ENCODE measurements around the gene GAS6.

Gene GAS6

GRCh38 chr13:113802761-113803160 lies 61.1 kb downstream of the GAS6 start:
- TF ChIP-seq EZH2 (IDR thresholded peaks at IDR 0.05; ENCODE audit: borderline replicate concordance, low read depth, low read length, severe bottlenecking) = no peak
- TF ChIP-seq CTCF (IDR thresholded peaks at IDR 0.05; ENCODE audit: borderline replicate concordance, extremely low read depth, low read length, poor library complexity, severe bottlenecking) = no peak
- H3K9me3 ChIP-seq (ENCODE audit: insufficient read depth, low read length, severe bottlenecking) = peaks cover 3% of the 10 kb centered on the region
- H3K79me2 ChIP-seq (ENCODE audit: insufficient read depth, low read length) = no peaks in the 10 kb centered on the region
- DNase-seq (no peak), ATAC-seq (ENCODE audit: insufficient read depth, low read depth) (no peak)
- H3K9ac ChIP-seq (ENCODE audit: low read depth, low read length) = no peak overlapping the region
- no peaks in the 10 kb centered on the region for H3K36me3 ChIP-seq (ENCODE audit: insufficient read depth, low read length)
- no peak overlapping the region for H3K4me3 ChIP-seq (ENCODE audit: low read depth in 1 of 2, low read length in 2 of 2)
- no peaks in the 10 kb centered on the region for H3K27me3 ChIP-seq (ENCODE audit: insufficient read depth, low read length, poor library complexity)
- no peak overlapping the region for H3K4me2 ChIP-seq (ENCODE audit: insufficient read depth, low read length)
- H3K4me1 ChIP-seq (ENCODE audit: insufficient read depth, low read length) = no peaks in the 10 kb centered on the region
- H4K20me1 ChIP-seq (ENCODE audit: insufficient read depth, low read length) = peaks cover 8% of the 10 kb centered on the region
- H3K27ac ChIP-seq (ENCODE audit: low read length) = no peak overlapping the region
- H2AFZ ChIP-seq (ENCODE audit: low read depth, low read length) = no peak overlapping the region

GRCh38 chr13:113802090-113802531 lies 61.8 kb downstream of the GAS6 start:
- DNase-seq (no peak), ATAC-seq (ENCODE audit: insufficient read depth, low read depth) (no peak)
- Histone ChIP-seq H4K20me1 (ENCODE audit: insufficient read depth, low read length) (peaks cover 8% of the 10 kb centered on the region), H3K36me3 (ENCODE audit: insufficient read depth, low read length) (no peaks in the 10 kb centered on the region), H3K4me3 (ENCODE audit: low read depth in 1 of 2, low read length in 2 of 2) (no peak overlapping the region), H3K9ac (ENCODE audit: low read depth, low read length) (no peak overlapping the region), H3K9me3 (ENCODE audit: insufficient read depth, low read length, severe bottlenecking) (no peaks in the 10 kb centered on the region), H3K4me2 (ENCODE audit: insufficient read depth, low read length) (no peak overlapping the region), H3K27ac (ENCODE audit: low read length) (no peak overlapping the region), H3K79me2 (ENCODE audit: insufficient read depth, low read length) (no peaks in the 10 kb centered on the region), H3K4me1 (ENCODE audit: insufficient read depth, low read length) (no peaks in the 10 kb centered on the region), H3K27me3 (ENCODE audit: insufficient read depth, low read length, poor library complexity) (no peaks in the 10 kb centered on the region), H2AFZ (ENCODE audit: low read depth, low read length) (no peak overlapping the region)
- TF ChIP-seq CTCF (IDR thresholded peaks at IDR 0.05; ENCODE audit: borderline replicate concordance, extremely low read depth, low read length, poor library complexity, severe bottlenecking) = no peak
- TF ChIP-seq EZH2 (IDR thresholded peaks at IDR 0.05; ENCODE audit: borderline replicate concordance, low read depth, low read length, severe bottlenecking) = no peak

GRCh38 chr13:113801289-113801961 lies 62.5 kb downstream of the GAS6 start:
- Histone ChIP-seq H4K20me1 (ENCODE audit: insufficient read depth, low read length) (peaks cover 8% of the 10 kb centered on the region), H3K9me3 (ENCODE audit: insufficient read depth, low read length, severe bottlenecking) (no peaks in the 10 kb centered on the region), H3K4me3 (ENCODE audit: low read depth in 1 of 2, low read length in 2 of 2) (no peak overlapping the region), H3K79me2 (ENCODE audit: insufficient read depth, low read length) (no peaks in the 10 kb centered on the region), H3K27me3 (ENCODE audit: insufficient read depth, low read length, poor library complexity) (no peaks in the 10 kb centered on the region), H3K9ac (ENCODE audit: low read depth, low read length) (no peak overlapping the region), H3K4me2 (ENCODE audit: insufficient read depth, low read length) (no peak overlapping the region), H2AFZ (ENCODE audit: low read depth, low read length) (no peak overlapping the region), H3K36me3 (ENCODE audit: insufficient read depth, low read length) (no peaks in the 10 kb centered on the region), H3K4me1 (ENCODE audit: insufficient read depth, low read length) (no peaks in the 10 kb centered on the region), H3K27ac (ENCODE audit: low read length) (no peak overlapping the region)
- ATAC-seq (ENCODE audit: insufficient read depth, low read depth) (no peak), DNase-seq (no peak)
- TF ChIP-seq CTCF (IDR thresholded peaks at IDR 0.05; ENCODE audit: borderline replicate concordance, extremely low read depth, low read length, poor library complexity, severe bottlenecking) (no peak), EZH2 (IDR thresholded peaks at IDR 0.05; ENCODE audit: borderline replicate concordance, low read depth, low read length, severe bottlenecking) (no peak)

Measured in DND-41 (cell line).